ENCODE results near the gene SEC11C.

The SEC11C gene

GRCh38 chr18:59145055-59145454, 5.4 kb downstream of the SEC11C start:
- no peak for DNase-seq

- no peak for DNase-seq
Measured at GRCh38 chr18:59148192-59148591, 8.5 kb downstream of the SEC11C start.

GRCh38 chr18:59149007-59149406, 9.3 kb downstream of the SEC11C start:
- no peak for DNase-seq

- no peak for DNase-seq
Measured at GRCh38 chr18:59149416-59149815, 9.7 kb downstream of the SEC11C start.

GRCh38 chr18:59150236-59150635, 10.6 kb downstream of the SEC11C start:
- DNase-seq, result no peak

- DNase-seq, result no peak
Measured at GRCh38 chr18:59155153-59155552, 15.5 kb downstream of the SEC11C start.

GRCh38 chr18:59156316-59156715, 16.6 kb downstream of the SEC11C start:
- DNase-seq, result no peak

GRCh38 chr18:59159265-59159664, 19.6 kb downstream of the SEC11C start:
- no peak for DNase-seq

GRCh38 chr18:59159986-59160385, 20.3 kb downstream of the SEC11C start:
- DNase-seq, result no peak

- DNase-seq, result no peak
Measured at GRCh38 chr18:59172664-59173249, 33.1 kb downstream of the SEC11C start.

- DNase-seq, result no peak
Measured at GRCh38 chr18:59177485-59177884, 37.8 kb downstream of the SEC11C start.

GRCh38 chr18:59180150-59180845, 40.6 kb downstream of the SEC11C start:
- peak; percentile 57 for DNase-seq

- no peak for DNase-seq
Measured at GRCh38 chr18:59182673-59183072, 43.0 kb downstream of the SEC11C start.

GRCh38 chr18:59189008-59189407, 49.3 kb downstream of the SEC11C start:
- DNase-seq, result no peak

GRCh38 chr18:59189746-59190145, 50.1 kb downstream of the SEC11C start:
- DNase-seq, result no peak

GRCh38 chr18:59196161-59196725, 56.6 kb downstream of the SEC11C start:
- DNase-seq, result no peak

- DNase-seq, result no peak
Measured at GRCh38 chr18:59197636-59198035, 58.0 kb downstream of the SEC11C start.

GRCh38 chr18:59198215-59198614, 58.5 kb downstream of the SEC11C start:
- no peak for DNase-seq

GRCh38 chr18:59200787-59201186, 61.1 kb downstream of the SEC11C start:
- no peak for DNase-seq

- DNase-seq, result no peak
Measured at GRCh38 chr18:59202258-59202820, 62.7 kb downstream of the SEC11C start.

- DNase-seq, result no peak
Measured at GRCh38 chr18:59207506-59207905, 67.8 kb downstream of the SEC11C start.
